Muscle of arm (tissue), 12 donors: ENCODE results near the gene BRD7. TPM values are rescaled to one million over a fixed set of nuclear protein-coding genes. Genes with fewer than 3 reads are reported as not detected.

Experiments used
- polyA plus RNA-seq, 12 donors: library from polyadenylated mRNA; unstranded; fragments of 120-200 nt; gene quantifications; one replicate each; pipeline ENCODE4 v1.2.1, GENCODE V29; 2013; ENCODE audit not compliant: insufficient read length in 12 of 12

Gene BRD7
- polyA plus RNA-seq, 12 donors, result 59.8 to 80.7 (median 77.5) TPM; not detected in 1

Other genes with a start within 250 kb of the BRD7 start
- 1 to 10 TPM in 11 of 12 donors, not detected in 1; 5.8 to 9.8 (median 7.6) TPM for gene TENT4B, start 215.7 kb downstream of the BRD7 start, polyA plus RNA-seq
- gene ADCY7, start 102.4 kb downstream of the BRD7 start, polyA plus RNA-seq, result 10 to 100 TPM in 2 of 12 donors, 1 to 10 TPM in 9, not detected in 1; 4.8 to 17.4 (median 7.0) TPM
- gene NKD1, start 179.4 kb upstream of the BRD7 start, polyA plus RNA-seq, result 10 to 100 TPM in 5 of 12 donors, 1 to 10 TPM in 6, not detected in 1; 4.1 to 38.8 (median 9.4) TPM